ENCODE data around the gene PDRG1. TPM values are rescaled to one million over a fixed set of nuclear protein-coding genes. Genes with fewer than 3 reads are reported as not detected.

PDRG1 gene
- total RNA-seq, 2 donors from 2014 or later: 20.4 to 24.4 TPM

- Histone ChIP-seq H3K4me1 (ENCODE audit: control insufficient read depth, insufficient read depth, low read length) (no peaks in the 10 kb centered on the region), H3K9ac (ENCODE audit: extremely low read depth, low read length, poor library complexity, severe bottlenecking) (no peak overlapping the region), H3K27ac (ENCODE audit: low read depth, low read length) (no peak overlapping the region), H3K9me3 (ENCODE audit: control insufficient read depth, low read length) (no peaks in the 10 kb centered on the region), H3K27me3 (ENCODE audit: control insufficient read depth, insufficient read depth, low read length, poor library complexity, severe bottlenecking) (peaks cover 23% of the 10 kb centered on the region), H3K36me3 (ENCODE audit: control insufficient read depth, insufficient read depth, low read length) (no peaks in the 10 kb centered on the region), H3K4me3 (ENCODE audit: low read length) (no peak overlapping the region)
- Mint-ChIP-seq H3K4me1 (no peaks in the 10 kb centered on the region), H3K36me3 (ENCODE audit: low read depth) (no peaks in the 10 kb centered on the region), H3K27ac (no peak overlapping the region), H3K9me3 (no peaks in the 10 kb centered on the region), H3K27me3 (ENCODE audit: insufficient read depth) (peaks cover 38% of the 10 kb centered on the region), H3K4me3 (no peak overlapping the region)
- no peak for DNase-seq
- 89 to 93% methylated on average over 8 of the region's 8 CpGs for WGBS, 2 experiments (ENCODE audit: insufficient coverage in 1 of 2, insufficient read length in 1 of 2)
- TF ChIP-seq, protein P1, sequence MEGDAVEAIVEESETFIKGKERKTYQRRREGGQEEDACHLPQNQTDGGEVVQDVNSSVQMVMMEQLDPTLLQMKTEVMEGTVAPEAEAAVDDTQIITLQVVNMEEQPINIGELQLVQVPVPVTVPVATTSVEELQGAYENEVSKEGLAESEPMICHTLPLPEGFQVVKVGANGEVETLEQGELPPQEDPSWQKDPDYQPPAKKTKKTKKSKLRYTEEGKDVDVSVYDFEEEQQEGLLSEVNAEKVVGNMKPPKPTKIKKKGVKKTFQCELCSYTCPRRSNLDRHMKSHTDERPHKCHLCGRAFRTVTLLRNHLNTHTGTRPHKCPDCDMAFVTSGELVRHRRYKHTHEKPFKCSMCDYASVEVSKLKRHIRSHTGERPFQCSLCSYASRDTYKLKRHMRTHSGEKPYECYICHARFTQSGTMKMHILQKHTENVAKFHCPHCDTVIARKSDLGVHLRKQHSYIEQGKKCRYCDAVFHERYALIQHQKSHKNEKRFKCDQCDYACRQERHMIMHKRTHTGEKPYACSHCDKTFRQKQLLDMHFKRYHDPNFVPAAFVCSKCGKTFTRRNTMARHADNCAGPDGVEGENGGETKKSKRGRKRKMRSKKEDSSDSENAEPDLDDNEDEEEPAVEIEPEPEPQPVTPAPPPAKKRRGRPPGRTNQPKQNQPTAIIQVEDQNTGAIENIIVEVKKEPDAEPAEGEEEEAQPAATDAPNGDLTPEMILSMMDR (conservative IDR thresholded peaks at IDR 0.05): no peak
These were observed 37.3 kb upstream of the PDRG1 start for GRCh38 chr20:31989030-31989645.

GRCh38 chr20:31988430-31989015 is 36.7 kb upstream of the PDRG1 start:
- Mint-ChIP-seq H3K27me3 (ENCODE audit: insufficient read depth) (peaks cover 32% of the 10 kb centered on the region), H3K27ac (no peak overlapping the region), H3K4me1 (no peaks in the 10 kb centered on the region), H3K36me3 (ENCODE audit: low read depth) (no peaks in the 10 kb centered on the region), H3K9me3 (no peaks in the 10 kb centered on the region), H3K4me3 (no peak overlapping the region)
- H3K27me3 ChIP-seq (ENCODE audit: control insufficient read depth, insufficient read depth, low read length, poor library complexity, severe bottlenecking): peaks cover 16% of the 10 kb centered on the region
- no peak for DNase-seq
- H3K27ac ChIP-seq (ENCODE audit: low read depth, low read length): no peak overlapping the region
- H3K9ac ChIP-seq (ENCODE audit: extremely low read depth, low read length, poor library complexity, severe bottlenecking): no peak overlapping the region
- no peak overlapping the region for H3K4me3 ChIP-seq (ENCODE audit: low read length)
- no peaks in the 10 kb centered on the region for H3K9me3 ChIP-seq (ENCODE audit: control insufficient read depth, low read length)
- TF ChIP-seq, protein P1 (conservative IDR thresholded peaks at IDR 0.05): no peak
- no peaks in the 10 kb centered on the region for H3K4me1 ChIP-seq (ENCODE audit: control insufficient read depth, insufficient read depth, low read length)
- WGBS, 2 experiments (ENCODE audit: insufficient coverage in 1 of 2, insufficient read length in 1 of 2): 92 to 97% methylated on average over 4 to 5 of the region's 5 CpGs
- no peaks in the 10 kb centered on the region for H3K36me3 ChIP-seq (ENCODE audit: control insufficient read depth, insufficient read depth, low read length)

DNA sequence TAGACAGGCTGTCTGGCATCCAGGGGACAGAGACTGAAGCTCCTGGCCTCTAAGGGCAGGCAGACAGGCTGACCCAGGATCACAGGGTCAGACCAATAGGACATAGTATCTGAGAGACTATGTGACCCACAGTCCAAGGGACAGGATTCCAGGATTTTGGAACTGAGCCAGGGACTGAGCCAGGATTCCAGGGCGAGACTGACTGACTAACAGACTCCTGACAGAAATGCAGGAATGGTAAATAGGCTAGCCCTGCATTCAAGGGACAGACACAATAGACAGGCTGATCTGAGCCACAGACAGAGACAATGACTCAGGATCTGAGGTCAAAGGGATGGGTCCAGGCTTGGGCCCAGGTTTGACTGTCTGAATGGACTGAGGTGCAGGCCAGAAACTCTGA is 35.9 kb upstream of the PDRG1 start:
- H3K36me3 ChIP-seq (ENCODE audit: control insufficient read depth, insufficient read depth, low read length): no peaks in the 10 kb centered on the region
- peaks cover 15% of the 10 kb centered on the region for H3K27me3 ChIP-seq (ENCODE audit: control insufficient read depth, insufficient read depth, low read length, poor library complexity, severe bottlenecking)
- peaks cover 30% of the 10 kb centered on the region for H3K27me3 Mint-ChIP-seq (ENCODE audit: insufficient read depth)
- H3K27ac ChIP-seq (ENCODE audit: low read depth, low read length): no peak overlapping the region
- H3K4me1 ChIP-seq (ENCODE audit: control insufficient read depth, insufficient read depth, low read length): no peaks in the 10 kb centered on the region
- no peaks in the 10 kb centered on the region for H3K4me1 Mint-ChIP-seq
- TF ChIP-seq, protein P1 (conservative IDR thresholded peaks at IDR 0.05): no peak
- H3K9me3 ChIP-seq (ENCODE audit: control insufficient read depth, low read length): no peaks in the 10 kb centered on the region
- no peak overlapping the region for H3K4me3 Mint-ChIP-seq
- no peak for DNase-seq
- no peaks in the 10 kb centered on the region for H3K36me3 Mint-ChIP-seq (ENCODE audit: low read depth)
- H3K27ac Mint-ChIP-seq: no peak overlapping the region
- no peak overlapping the region for H3K9ac ChIP-seq (ENCODE audit: extremely low read depth, low read length, poor library complexity, severe bottlenecking)
- no peaks in the 10 kb centered on the region for H3K9me3 Mint-ChIP-seq
- no peak overlapping the region for H3K4me3 ChIP-seq (ENCODE audit: low read length)
- 75 to 87% methylated on average over 1 of the region's 1 CpG for WGBS, 2 experiments (ENCODE audit: insufficient coverage in 1 of 2, insufficient read length in 1 of 2)
